Limb (tissue), 2 donors: ENCODE data around the gene MDK.
A peak's percentile ranks its signal among the peaks of the same experiment; 100 is the strongest.
"Not testable (repeated sequence)": the region's sequence is repeated elsewhere in the genome, so short reads cannot be mapped to it uniquely, and the experiment has no call there.

Experiments used
- DNase-seq, 2 donors: peaks; one replicate each; pipeline ENCODE4 v3.0.0-alpha.2; 2016; ENCODE audit errors: extremely low spot score in 2 of 2

The MDK gene

GRCh38 chr11:46367244-46367915, 14.1 kb upstream of the MDK start:
- peak in 1 of 2 donors; percentile 85 for DNase-seq

GRCh38 chr11:46367916-46368267, 13.6 kb upstream of the MDK start:
- no peak for DNase-seq

DNA sequence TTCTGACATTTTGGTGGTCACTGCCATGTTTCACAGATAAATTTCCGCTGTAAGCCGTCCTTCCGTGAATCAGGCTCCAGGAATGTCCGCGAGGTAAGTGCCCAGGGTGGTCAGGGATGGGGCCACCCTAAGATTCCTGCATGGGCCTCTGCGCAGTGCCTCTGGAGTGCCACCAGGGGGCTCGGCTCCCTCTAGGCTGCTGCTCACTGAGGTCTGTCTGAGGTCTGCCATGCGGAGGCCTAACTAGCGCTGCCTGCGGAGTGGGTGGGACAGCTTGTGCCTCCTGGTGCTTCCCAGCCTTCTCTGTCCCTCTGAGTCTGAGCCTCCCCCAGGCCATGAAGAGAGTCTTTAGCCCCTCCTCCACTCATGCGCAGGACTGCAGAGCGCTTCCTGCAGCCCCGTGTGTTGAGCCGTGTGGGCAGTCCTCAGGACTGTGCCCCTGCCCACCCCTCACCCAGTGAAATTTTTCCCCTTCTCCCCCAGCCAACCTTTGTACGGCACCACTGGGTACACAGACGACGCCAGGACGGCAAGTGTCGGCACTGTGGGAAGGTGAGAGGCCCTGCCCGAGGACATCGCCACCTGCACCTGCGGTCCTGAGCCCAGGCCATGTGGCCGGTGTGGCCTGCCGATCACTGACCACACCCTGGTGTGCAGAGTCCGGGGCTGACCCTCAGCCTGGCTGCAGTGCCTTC, 11.9 kb upstream of the MDK start:
- DNase-seq: peak; percentile 70 to 71

DNA sequence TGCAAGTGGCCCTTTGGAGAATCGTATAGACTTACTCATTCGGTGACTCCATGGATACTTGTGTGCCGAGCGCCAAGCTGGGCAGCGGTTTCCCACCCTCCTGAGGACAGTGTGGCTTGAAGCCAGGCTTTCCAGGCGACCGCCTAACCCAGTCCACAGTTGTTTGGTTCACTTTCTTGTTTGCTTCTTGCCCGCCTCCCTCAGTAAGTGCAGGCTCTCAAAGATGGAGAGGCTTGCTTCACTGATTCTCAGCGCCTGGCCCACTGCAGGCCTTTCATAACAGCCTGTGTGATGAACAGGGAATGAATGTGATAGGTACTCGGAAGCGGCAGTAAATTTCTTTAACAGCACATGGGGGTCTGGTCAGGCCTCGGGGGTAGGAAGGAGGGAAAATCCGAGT, 11.2 kb upstream of the MDK start:
- DNase-seq: no peak

- not testable (repeated sequence) for DNase-seq
Observed at GRCh38 chr11:46371262-46371661, 10.2 kb upstream of the MDK start.

- no peak for DNase-seq
Observed at GRCh38 chr11:46372086-46372485, 9.4 kb upstream of the MDK start.

DNA sequence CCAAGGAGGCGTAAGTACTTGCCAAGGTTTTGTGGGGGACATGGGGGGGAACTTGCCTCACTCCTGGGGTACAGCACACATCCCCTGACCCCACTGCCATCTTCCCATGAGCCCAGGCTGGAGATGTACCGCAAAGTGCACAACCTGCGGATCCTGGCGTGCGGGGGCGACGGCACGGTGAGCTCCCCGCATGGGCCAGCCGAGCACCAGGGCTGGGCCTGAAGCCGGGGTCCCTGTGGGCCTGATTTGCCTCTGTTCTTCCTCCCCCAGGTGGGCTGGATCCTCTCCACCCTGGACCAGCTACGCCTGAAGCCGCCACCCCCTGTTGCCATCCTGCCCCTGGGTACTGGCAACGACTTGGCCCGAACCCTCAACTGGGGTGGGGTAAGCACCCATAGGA, 9.0 kb upstream of the MDK start:
- DNase-seq: not testable (repeated sequence)

DNA sequence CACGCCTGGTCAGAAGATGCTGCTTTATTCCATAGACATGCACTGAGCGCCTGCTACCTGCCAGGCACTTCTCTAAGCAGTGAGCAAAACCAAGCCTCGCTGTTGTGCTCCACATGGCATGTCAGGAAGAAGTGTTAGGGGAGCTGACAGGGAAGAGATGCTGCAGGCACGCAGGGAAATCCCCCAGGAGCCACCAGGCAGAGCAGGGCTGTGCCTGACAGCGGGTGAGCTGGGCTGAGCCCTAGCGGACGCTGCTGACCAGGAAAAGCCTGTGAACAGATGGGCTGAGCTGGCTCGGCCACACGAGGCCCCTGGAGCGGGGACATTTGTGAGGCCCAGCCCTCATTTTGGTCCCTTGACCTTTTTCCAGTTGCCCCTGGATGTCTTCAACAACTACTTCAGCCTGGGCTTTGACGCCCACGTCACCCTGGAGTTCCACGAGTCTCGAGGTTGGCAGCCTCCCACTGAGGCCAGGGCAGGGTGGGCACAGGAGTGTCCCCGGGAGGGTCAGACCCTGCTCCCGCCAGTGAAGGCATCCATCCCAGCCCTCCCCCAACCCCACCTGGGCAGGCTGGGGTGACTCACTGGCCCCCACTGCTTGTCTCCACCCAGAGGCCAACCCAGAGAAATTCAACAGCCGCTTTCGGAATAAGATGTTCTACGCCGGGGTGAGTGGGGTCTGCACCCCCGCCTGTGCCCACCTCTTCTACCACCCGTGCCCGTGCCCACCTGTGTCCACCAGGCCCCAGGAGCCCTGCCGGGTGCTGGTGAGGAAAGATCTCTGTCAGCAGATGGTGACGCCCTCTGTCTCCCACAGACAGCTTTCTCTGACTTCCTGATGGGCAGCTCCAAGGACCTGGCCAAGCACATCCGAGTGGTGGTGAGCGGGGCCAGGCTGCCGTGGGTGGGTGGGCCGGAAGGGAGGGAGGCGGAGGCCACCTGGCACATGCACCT, 7.4 kb upstream of the MDK start:
- no peak for DNase-seq

- DNase-seq: no peak
Observed at GRCh38 chr11:46374815-46375214, 6.7 kb upstream of the MDK start.

DNA sequence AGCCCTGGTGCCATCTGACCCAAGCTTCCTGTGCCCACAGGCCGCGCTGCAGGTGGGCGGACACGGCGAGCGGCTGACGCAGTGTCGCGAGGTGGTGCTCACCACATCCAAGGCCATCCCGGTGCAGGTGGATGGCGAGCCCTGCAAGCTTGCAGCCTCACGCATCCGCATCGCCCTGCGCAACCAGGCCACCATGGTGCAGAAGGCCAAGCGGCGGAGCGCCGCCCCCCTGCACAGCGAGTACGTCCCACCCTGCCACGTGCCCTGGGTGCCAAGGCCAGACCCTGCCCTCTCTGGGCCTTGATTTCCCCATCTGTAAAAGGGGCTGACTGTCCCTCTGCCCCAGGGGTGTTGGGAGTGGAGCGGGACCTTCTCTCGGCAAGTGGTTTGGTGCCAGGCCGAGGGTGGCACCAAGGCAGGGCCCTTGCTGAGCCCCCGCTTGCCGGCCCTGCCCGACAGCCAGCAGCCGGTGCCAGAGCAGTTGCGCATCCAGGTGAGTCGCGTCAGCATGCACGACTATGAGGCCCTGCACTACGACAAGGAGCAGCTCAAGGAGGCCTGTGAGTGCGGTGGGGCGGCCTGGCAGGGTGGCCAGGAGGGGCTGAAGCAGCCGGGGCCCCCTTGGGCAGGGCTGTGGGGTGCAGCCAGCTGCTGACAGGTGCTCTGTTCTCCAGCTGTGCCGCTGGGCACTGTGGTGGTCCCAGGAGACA, 5.9 kb upstream of the MDK start:
- DNase-seq: no peak

GRCh38 chr11:46376258-46377050, 5.0 kb upstream of the MDK start:
- DNase-seq: no peak

- no peak for DNase-seq
Observed at GRCh38 chr11:46377290-46377689, 4.2 kb upstream of the MDK start.

DNA sequence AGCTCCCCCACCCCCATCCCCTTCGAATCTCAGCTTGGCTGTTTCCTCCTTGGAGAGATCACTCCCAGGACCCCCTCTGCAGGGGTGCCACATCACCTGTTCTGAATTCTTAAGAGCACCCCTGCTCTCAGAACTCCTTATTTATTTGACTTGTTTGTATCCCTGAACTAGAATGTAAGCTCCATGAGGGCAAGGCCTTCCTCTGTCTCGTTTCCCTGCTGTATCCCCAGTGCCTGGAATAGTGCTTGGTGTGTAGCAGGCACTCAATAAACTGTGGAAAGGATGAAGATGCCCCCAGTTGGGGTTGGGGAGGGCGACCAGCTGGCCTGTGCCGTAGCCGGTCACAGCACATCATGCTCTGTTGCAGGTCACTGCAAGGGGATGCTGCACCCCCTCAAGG, 3.6 kb upstream of the MDK start:
- no peak for DNase-seq

DNA sequence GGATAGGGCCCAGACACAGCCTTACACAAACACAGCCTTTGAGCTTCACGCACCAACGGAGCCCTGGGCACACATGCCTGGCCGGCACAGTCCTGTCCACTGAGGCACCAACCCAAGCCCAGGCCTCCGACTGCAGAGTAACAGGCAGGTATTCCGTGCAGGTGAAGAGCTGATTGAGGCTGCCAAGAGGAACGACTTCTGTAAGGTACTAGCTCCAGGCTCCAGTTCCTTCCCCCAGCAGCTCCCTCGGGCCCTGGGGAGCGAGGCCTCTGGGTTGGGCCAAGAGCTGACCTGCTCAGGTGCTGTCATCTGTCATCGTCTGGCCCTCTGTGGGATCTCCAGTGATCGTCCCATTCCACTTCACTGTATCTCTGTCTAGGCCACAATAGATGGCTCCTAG, 3.2 kb upstream of the MDK start:
- peak in 1 of 2 donors; percentile 29 for DNase-seq

- no peak for DNase-seq
Observed at GRCh38 chr11:46378811-46379481, 2.5 kb upstream of the MDK start.

- peak in 1 of 2 donors; percentile 44 for DNase-seq
Observed at GRCh38 chr11:46379482-46380293, 1.8 kb upstream of the MDK start.

- peak; percentile 29 to 77 for DNase-seq
Observed at GRCh38 chr11:46380340-46381047, 975 bp upstream of the MDK start.

GRCh38 chr11:46381819-46382645, 563 bp downstream of the MDK start:
- DNase-seq: peak; percentile 13 to 79
